ENCODE results near the gene RUNX2.
"Not testable (repeated sequence)": the region's sequence is repeated elsewhere in the genome, so short reads cannot be mapped to it uniquely, and the experiment has no call there.

Gene RUNX2

DNA sequence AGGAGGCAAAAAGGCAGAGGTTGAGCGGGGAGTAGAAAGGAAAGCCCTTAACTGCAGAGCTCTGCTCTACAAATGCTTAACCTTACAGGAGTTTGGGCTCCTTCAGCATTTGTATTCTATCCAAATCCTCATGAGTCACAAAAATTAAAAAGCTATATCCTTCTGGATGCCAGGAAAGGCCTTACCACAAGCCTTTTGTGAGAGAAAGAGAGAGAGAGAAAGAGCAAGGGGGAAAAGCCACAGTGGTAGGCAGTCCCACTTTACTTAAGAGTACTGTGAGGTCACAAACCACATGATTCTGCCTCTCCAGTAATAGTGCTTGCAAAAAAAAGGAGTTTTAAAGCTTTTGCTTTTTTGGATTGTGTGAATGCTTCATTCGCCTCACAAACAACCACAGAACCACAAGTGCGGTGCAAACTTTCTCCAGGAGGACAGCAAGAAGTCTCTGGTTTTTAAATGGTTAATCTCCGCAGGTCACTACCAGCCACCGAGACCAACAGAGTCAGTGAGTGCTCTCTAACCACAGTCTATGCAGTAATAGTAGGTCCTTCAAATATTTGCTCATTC lies at the start of gene RUNX2:
RUNX2 (plus strand) TSS at position 375 of the 567 bp plus-strand sequence. CDS start 397 bp downstream, outside the sequence.
- Histone ChIP-seq H4K20me1 (no peaks in the 10 kb centered on the region), H3K4me3 (no peak within 1 kb of the TSS), H3K4me1 (peaks cover 0 to 10% (median 3%) of the 10 kb centered on the region in 10 experiments; a peak in 6 of 20 replicates), H3K36me3 (no peaks in the 10 kb centered on the region), H3K27ac (no peak within 1 kb of the TSS), H3K27me3 (no peaks in the 10 kb centered on the region), H3K9me3 (replicated peaks in 1 of 11) (no peaks in the 10 kb centered on the region), H3K4me2 (no peak within 1 kb of the TSS), H3K9ac (no peak within 1 kb of the TSS)
- no peak for TF ChIP-seq Cebpa-rat (IDR thresholded peaks at IDR 0.05)

- Histone ChIP-seq H3K27ac (no peak overlapping the region), H3K4me2 (no peak overlapping the region), H3K36me3 (no peaks in the 10 kb centered on the region; a peak in 1 of 22 replicates), H4K20me1 (no peaks in the 10 kb centered on the region), H3K4me3 (no peak overlapping the region), H3K27me3 (no peaks in the 10 kb centered on the region; a peak in 1 of 22 replicates), H3K9me3 (replicated peaks in 1 of 11) (peaks cover 13 to 26% (median 14%) of the 10 kb centered on the region in 11 experiments; a peak in 21 of 22 replicates), H3K9ac (no peak overlapping the region), H3K4me1 (no peaks in the 10 kb centered on the region)
- TF ChIP-seq Cebpa-rat (IDR thresholded peaks at IDR 0.05), result no peak
Observed at GRCh38 chr6:45278367-45278766, 49.8 kb upstream of the RUNX2 start.

DNA sequence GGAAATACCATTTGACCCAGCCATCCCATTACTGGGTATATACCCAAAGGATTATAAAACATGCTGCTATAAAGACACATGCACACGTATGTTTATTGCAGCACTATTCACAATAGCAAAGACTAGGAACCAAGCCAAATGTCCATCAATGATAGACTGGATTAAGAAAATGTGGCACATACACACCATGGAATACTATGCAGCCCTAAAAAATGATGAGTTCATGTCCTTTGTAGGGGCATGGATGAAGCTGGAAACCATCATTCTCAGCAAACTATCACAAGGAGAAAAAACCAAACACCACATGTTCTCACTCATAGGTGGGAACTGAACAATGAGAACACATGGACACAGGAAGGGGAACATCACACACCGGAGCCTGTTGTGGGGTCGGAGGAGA lies 41.4 kb upstream of the RUNX2 start:
- H3K9me3 ChIP-seq (replicated peaks in 1 of 11), result peaks cover 5 to 16% (median 6%) of the 10 kb centered on the region in 11 experiments; a peak in 21 of 22 replicates
- H4K20me1 ChIP-seq, H3K9ac ChIP-seq, H3K4me2 ChIP-seq, H3K27ac ChIP-seq, H3K4me3 ChIP-seq, H3K27me3 ChIP-seq, H3K4me1 ChIP-seq, H3K36me3 ChIP-seq: not testable (repeated sequence)

GRCh38 chr6:45289751-45290514 lies 38.2 kb upstream of the RUNX2 start:
- Histone ChIP-seq H3K9me3 (replicated peaks in 1 of 11) (peaks cover 10 to 33% (median 14%) of the 10 kb centered on the region in 11 experiments; a peak in 17 of 22 replicates), H3K4me3 (no peak overlapping the region), H3K9ac (no peak overlapping the region), H4K20me1 (no peaks in the 10 kb centered on the region), H3K27ac (no peak overlapping the region), H3K4me1 (no peaks in the 10 kb centered on the region), H3K36me3 (no peaks in the 10 kb centered on the region), H3K4me2 (no peak overlapping the region), H3K27me3 (no peaks in the 10 kb centered on the region)
- TF ChIP-seq Cebpa-rat (IDR thresholded peaks at IDR 0.05), result no peak

GRCh38 chr6:45293306-45293705 lies 34.8 kb upstream of the RUNX2 start:
- H3K9ac ChIP-seq, result no peak overlapping the region
- no peak overlapping the region for H3K4me2 ChIP-seq
- H3K9me3 ChIP-seq (replicated peaks in 1 of 11), result peaks cover 10 to 34% (median 15%) of the 10 kb centered on the region in 11 experiments; a peak in 17 of 22 replicates
- no peaks in the 10 kb centered on the region for H3K36me3 ChIP-seq
- no peaks in the 10 kb centered on the region for H3K4me1 ChIP-seq
- H4K20me1 ChIP-seq, result no peaks in the 10 kb centered on the region
- no peak overlapping the region for H3K27ac ChIP-seq
- H3K4me3 ChIP-seq, result no peak overlapping the region
- H3K27me3 ChIP-seq, result no peaks in the 10 kb centered on the region
- TF ChIP-seq Cebpa-rat (IDR thresholded peaks at IDR 0.05), result no peak

DNA sequence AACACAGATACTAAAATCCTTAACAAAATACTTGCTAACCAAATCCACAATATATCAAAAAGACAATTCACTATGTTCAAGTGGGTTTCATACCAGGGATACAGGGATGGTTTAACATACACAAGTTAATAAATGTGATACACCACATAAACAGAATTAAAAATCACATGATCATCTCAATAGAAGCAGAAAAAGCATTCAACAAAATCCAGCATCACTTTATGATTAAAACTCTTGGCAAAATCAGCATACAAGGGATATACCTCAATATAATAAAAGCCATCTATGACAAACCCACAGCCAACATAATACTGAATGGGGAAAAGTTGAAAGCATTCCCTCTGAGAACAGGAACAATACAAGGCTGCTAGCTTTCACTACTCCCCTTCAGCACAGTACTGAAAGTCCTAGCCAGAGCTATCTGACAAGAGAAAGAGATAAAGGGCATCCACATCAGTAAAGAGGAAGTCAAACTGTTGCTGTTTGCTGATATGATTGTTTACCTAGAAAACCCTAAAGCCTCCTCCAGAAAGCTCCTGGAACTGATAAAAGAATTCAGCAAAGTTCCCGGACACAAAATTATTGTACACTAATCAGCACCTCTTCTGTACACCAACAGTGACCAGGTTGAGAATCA lies 33.9 kb upstream of the RUNX2 start:
- H3K4me2 ChIP-seq, H3K4me3 ChIP-seq, H3K27ac ChIP-seq: not testable (repeated sequence)

DNA sequence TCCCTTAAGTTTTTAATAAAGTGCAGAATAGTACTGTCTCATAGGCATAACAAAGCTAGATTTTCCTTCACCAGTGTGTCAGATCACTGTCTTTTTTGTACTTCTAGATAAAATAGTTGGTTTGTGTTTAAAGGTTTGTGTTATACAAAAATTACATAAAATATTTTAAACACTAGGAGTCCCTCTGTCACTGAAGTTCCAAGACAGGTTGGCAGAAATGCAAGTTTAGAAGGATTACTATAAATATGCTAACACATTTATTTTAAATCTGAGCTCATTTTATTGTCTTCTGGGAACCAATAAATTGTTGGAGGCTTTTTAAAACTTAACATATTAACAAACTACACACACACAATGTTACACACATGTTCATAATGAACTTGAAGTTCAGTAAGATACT lies 30.8 kb upstream of the RUNX2 start:
- no peak for TF ChIP-seq Cebpa-rat (IDR thresholded peaks at IDR 0.05)

More for the DNA sequence above, 33.9 kb upstream of the RUNX2 start:
- not testable (repeated sequence) for H3K9ac ChIP-seq, H4K20me1 ChIP-seq, H3K4me1 ChIP-seq, H3K27me3 ChIP-seq, H3K36me3 ChIP-seq
- peaks cover 10 to 34% (median 15%) of the 10 kb centered on the region in 11 experiments; a peak in 17 of 22 replicates for H3K9me3 ChIP-seq (replicated peaks in 1 of 11)

GRCh38 chr6:45299096-45299581 lies 29.0 kb upstream of the RUNX2 start:
- Histone ChIP-seq H4K20me1 (no peaks in the 10 kb centered on the region), H3K4me1 (no peaks in the 10 kb centered on the region), H3K27ac (no peak overlapping the region), H3K27me3 (no peaks in the 10 kb centered on the region), H3K4me2 (no peak overlapping the region), H3K9ac (no peak overlapping the region), H3K9me3 (replicated peaks in 1 of 11) (peaks cover 0 to 17% (median 7%) of the 10 kb centered on the region in 11 experiments; a peak in 11 of 22 replicates), H3K36me3 (no peaks in the 10 kb centered on the region), H3K4me3 (no peak overlapping the region)
- no peak for TF ChIP-seq Cebpa-rat (IDR thresholded peaks at IDR 0.05)

More for the DNA sequence above, 30.8 kb upstream of the RUNX2 start:
- no peak overlapping the region for H3K4me2 ChIP-seq
- H3K27me3 ChIP-seq, result no peaks in the 10 kb centered on the region
- no peaks in the 10 kb centered on the region for H4K20me1 ChIP-seq
- H3K9ac ChIP-seq, result no peak overlapping the region
- no peak overlapping the region for H3K27ac ChIP-seq
- H3K36me3 ChIP-seq, result no peaks in the 10 kb centered on the region
- H3K4me1 ChIP-seq, result no peaks in the 10 kb centered on the region
- no peak overlapping the region for H3K4me3 ChIP-seq
- H3K9me3 ChIP-seq (replicated peaks in 1 of 11), result peaks cover 0 to 25% (median 8%) of the 10 kb centered on the region in 11 experiments; a peak in 11 of 22 replicates

- no peak overlapping the region for H3K9ac ChIP-seq
- H3K27ac ChIP-seq, result no peak overlapping the region
- H3K27me3 ChIP-seq, result no peaks in the 10 kb centered on the region
- H3K4me2 ChIP-seq, result no peak overlapping the region
- no peak for TF ChIP-seq Cebpa-rat (IDR thresholded peaks at IDR 0.05)
- H3K4me1 ChIP-seq, result no peaks in the 10 kb centered on the region
- H3K36me3 ChIP-seq, result 0 out of 22 replicates have a peak, but pooled peaks cover 0 to 1% (median 0%) of the 10 kb centered on the region in 11 experiments
- peaks cover 1 to 15% (median 8%) of the 10 kb centered on the region in 11 experiments; a peak in 20 of 22 replicates for H3K9me3 ChIP-seq (replicated peaks in 1 of 11)
- no peak overlapping the region for H3K4me3 ChIP-seq
- no peaks in the 10 kb centered on the region for H4K20me1 ChIP-seq
Observed at GRCh38 chr6:45300736-45301135, 27.4 kb upstream of the RUNX2 start.

Measured in BLaER1 treated with 17β-estradiol and CSF1 and Interleukin-3, amounts not matched to agents 10 nM and 100 nM (cell line).